Caco-2 (cell line): Measurements from ENCODE around the gene PLEKHA4. TPM values are rescaled to one million over a fixed set of nuclear protein-coding genes. Genes with fewer than 3 reads are reported as not detected.
"Not testable (repeated sequence)": the region's sequence is repeated elsewhere in the genome, so short reads cannot be mapped to it uniquely, and the experiment has no call there.

Source experiments
- BruUV-seq: library from RNA; stranded (reverse); fragments of 400-500 nt; replicated peaks from 2 replicates; lab custom pipeline; 2021; lab: Mats Ljungman, UMichigan
- CTCF ChIA-PET: fragments of 300-600 bp; sonication (Branson Sonifier 250); formaldehyde crosslinking; loops from one replicate; lab custom pipeline; 2022; ENCODE audit warnings: antibody characterized with exemption; lab: Charles Lee
- POLR2A ChIA-PET: fragments of 300-600 bp; sonication (Branson Sonifier 250); formaldehyde crosslinking; loops from one replicate; lab custom pipeline; 2022; ENCODE audit warnings: antibody characterized with exemption; lab: Charles Lee
- DNase-seq, 2 experiments: peaks; one replicate each; pipeline versions ENCODE4 v3.0.0 to v3.0.0-alpha.2; 2020 to 2022
- H3K27me3 ChIP-seq: replicated peaks from 2 replicates; pipeline ENCODE4 v1.6.0; 2011; ENCODE audit warnings: low read length; ENCODE audit not compliant: control insufficient read depth, insufficient read depth
- H3K36me3 ChIP-seq: 2 replicates; pipeline ENCODE4 v1.5.1; 2011; ENCODE audit warnings: low read length; ENCODE audit not compliant: control insufficient read depth, insufficient read depth
- H3K4me1 ChIP-seq: fragments of 250-450 bp; sonication (Bioruptor Pico); 2 replicates; pipeline ENCODE4 v1.5.1; 2020; ENCODE audit warnings: mild to moderate bottlenecking
- H3K4me3 ChIP-seq: 2 replicates; pipeline ENCODE4 v1.5.1; 2011; ENCODE audit warnings: low read depth, mild to moderate bottlenecking, control low read depth, low read length
- H3K9me3 ChIP-seq: fragments of 250-450 bp; sonication (Bioruptor Pico); 2 replicates; pipeline ENCODE4 v1.5.1; 2020; ENCODE audit warnings: mild to moderate bottlenecking, moderate library complexity
- H3K27ac Mint-ChIP-seq: one replicate; pipeline ENCODE4 v1.8.0; 2022; ENCODE audit warnings: mixed read lengths; ENCODE audit not compliant: unreplicated experiment
- H3K27me3 Mint-ChIP-seq: one replicate; pipeline ENCODE4 v1.8.0; 2022; ENCODE audit warnings: mixed read lengths; ENCODE audit not compliant: insufficient read depth, unreplicated experiment
- H3K36me3 Mint-ChIP-seq: one replicate; pipeline ENCODE4 v1.8.0; 2022; ENCODE audit warnings: mild to moderate bottlenecking, mixed read lengths; ENCODE audit not compliant: insufficient read depth, unreplicated experiment
- H3K4me1 Mint-ChIP-seq: one replicate; pipeline ENCODE4 v1.8.0; 2022; ENCODE audit warnings: low read depth, mixed read lengths; ENCODE audit not compliant: unreplicated experiment
- H3K4me3 Mint-ChIP-seq: one replicate; pipeline ENCODE4 v1.8.0; 2022; ENCODE audit warnings: mild to moderate bottlenecking, moderate library complexity, mixed read lengths; ENCODE audit not compliant: unreplicated experiment
- H3K9me3 Mint-ChIP-seq: one replicate; pipeline ENCODE4 v1.8.0; 2022; ENCODE audit warnings: mixed read lengths; ENCODE audit not compliant: unreplicated experiment
- intact Hi-C: fragments of 100-400 bp; cut with micrococcal nuclease; formaldehyde crosslinking; loops from one replicate; pipeline ENCODE4 v1.10.0; 2022; ENCODE audit not compliant: unreplicated experiment
- total RNA-seq: library from RNA; stranded (reverse); gene quantifications from 2 replicates; pipeline ENCODE4 v1.2.3, GENCODE V29; 2022
- TF ChIP-seq, protein P1 (sequence below), 2 experiments: fragments of 200-600 bp in 1 of 2; IDR thresholded peaks; 1 replicate in 1 of 2; 2 replicates in 1 of 2; pipeline versions ENCODE4 v1.5.1 to v1.8.0; 2011 to 2022; ENCODE audit warnings: antibody characterized with exemption in 1 of 2, control low read depth in 1 of 2, inconsistent platforms in 1 of 2, low read depth in 1 of 2, low read length in 1 of 2, mild to moderate bottlenecking in 1 of 2, moderate library complexity in 1 of 2; ENCODE audit not compliant: insufficient read depth in 1 of 2, severe bottlenecking in 1 of 2, unreplicated experiment in 1 of 2

Gene PLEKHA4
- total RNA-seq, 1 experiment from 2014 or later = 3.9 TPM

DNA sequence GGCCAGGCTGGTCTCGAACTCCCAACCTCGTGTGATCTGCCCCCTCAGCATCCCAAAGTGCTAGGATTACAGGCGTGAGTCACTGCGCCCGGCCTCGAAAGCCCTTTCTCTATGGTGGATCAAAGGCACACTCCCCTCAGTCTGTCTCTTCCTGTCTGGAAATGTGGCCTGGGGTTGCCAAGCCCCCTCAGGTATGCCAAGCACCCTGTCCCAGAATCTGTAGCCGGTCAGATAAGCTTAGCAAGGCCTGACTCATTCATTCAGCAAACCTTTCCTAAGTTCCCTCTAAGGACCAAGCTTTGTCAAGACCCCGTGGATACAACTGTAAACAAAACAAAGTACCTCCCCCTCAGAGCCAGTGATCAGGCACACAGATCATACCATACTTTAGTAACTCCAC is 45.8 kb upstream of the PLEKHA4 start:
- no peaks in the 10 kb centered on the region for H3K27me3 Mint-ChIP-seq
- Histone ChIP-seq H3K4me1 (no peaks in the 10 kb centered on the region), H3K27me3 (no peaks in the 10 kb centered on the region), H3K9me3 (no peaks in the 10 kb centered on the region), H3K36me3 (peaks cover 10% of the 10 kb centered on the region), H3K4me3 (no peak overlapping the region)
- intact Hi-C loops = no loop called here
- no peak overlapping the region for H3K27ac Mint-ChIP-seq
- BruUV-seq = no TSS peak
- no peaks in the 10 kb centered on the region for H3K9me3 Mint-ChIP-seq
- no peak for DNase-seq
- peaks cover 42% of the 10 kb centered on the region for H3K36me3 Mint-ChIP-seq
- H3K4me3 Mint-ChIP-seq = no peak overlapping the region
- CTCF ChIA-PET = no interaction called here
- TF ChIP-seq, protein P1, sequence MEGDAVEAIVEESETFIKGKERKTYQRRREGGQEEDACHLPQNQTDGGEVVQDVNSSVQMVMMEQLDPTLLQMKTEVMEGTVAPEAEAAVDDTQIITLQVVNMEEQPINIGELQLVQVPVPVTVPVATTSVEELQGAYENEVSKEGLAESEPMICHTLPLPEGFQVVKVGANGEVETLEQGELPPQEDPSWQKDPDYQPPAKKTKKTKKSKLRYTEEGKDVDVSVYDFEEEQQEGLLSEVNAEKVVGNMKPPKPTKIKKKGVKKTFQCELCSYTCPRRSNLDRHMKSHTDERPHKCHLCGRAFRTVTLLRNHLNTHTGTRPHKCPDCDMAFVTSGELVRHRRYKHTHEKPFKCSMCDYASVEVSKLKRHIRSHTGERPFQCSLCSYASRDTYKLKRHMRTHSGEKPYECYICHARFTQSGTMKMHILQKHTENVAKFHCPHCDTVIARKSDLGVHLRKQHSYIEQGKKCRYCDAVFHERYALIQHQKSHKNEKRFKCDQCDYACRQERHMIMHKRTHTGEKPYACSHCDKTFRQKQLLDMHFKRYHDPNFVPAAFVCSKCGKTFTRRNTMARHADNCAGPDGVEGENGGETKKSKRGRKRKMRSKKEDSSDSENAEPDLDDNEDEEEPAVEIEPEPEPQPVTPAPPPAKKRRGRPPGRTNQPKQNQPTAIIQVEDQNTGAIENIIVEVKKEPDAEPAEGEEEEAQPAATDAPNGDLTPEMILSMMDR (IDR thresholded peaks at IDR 0.05; ENCODE audit: insufficient read depth in 1 of 2, low read depth in 1 of 2, low read length in 1 of 2, severe bottlenecking in 1 of 2, unreplicated experiment in 1 of 2) = no peak
- H3K4me1 Mint-ChIP-seq = no peaks in the 10 kb centered on the region
- POLR2A ChIA-PET = no interaction called here

DNA sequence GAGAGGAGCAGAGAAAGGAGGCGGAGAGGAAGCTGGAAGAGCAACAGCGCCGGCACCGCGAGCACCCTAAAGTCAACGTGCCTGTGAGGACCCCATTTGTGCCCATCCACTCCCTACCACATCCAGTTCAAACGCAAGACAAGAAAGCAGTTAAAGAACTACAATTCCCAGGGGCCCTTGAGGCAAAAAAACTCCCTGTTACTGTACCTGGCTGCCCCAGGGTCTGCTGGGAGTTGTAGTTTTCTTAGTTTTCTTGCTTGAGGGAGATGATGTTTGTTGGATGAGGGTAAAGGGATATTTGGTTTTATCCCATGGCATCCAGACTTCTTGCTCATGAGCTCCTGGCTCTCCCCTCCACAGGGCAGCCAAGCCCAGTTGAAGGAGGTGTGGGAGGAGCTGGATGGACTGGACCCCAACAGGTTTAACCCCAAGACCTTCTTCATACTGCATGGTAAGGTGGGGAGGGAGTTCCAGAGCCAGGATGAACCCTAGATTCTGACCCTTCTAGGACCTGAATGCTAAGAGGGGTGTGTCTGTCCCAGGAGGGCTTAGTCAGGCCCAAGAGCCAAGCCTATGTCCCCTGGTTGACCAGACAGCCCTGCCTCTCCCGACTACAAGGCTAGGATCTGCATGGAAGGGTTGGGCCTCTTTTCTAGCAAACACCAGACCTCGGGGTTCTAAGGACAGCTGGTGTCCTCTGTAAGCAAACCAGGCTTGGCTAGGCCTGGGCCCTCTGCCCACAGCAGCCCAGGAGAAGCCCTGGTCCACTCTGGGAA is 44.9 kb upstream of the PLEKHA4 start:
- BruUV-seq = no TSS peak
- TF ChIP-seq, protein P1 (IDR thresholded peaks at IDR 0.05; ENCODE audit: insufficient read depth in 1 of 2, low read depth in 1 of 2, low read length in 1 of 2, severe bottlenecking in 1 of 2, unreplicated experiment in 1 of 2) = no peak
- peaks cover 2% of the 10 kb centered on the region for H3K4me1 Mint-ChIP-seq
- no peaks in the 10 kb centered on the region for H3K27me3 ChIP-seq
- H3K4me1 ChIP-seq = peaks cover 5% of the 10 kb centered on the region
- DNase-seq = peak in 1 of 2 experiments; percentile 43
- intact Hi-C loops = no loop called here
- H3K4me3 ChIP-seq = no peak overlapping the region
- H3K27me3 Mint-ChIP-seq = no peaks in the 10 kb centered on the region
- no peak overlapping the region for H3K4me3 Mint-ChIP-seq
- H3K9me3 Mint-ChIP-seq = no peaks in the 10 kb centered on the region
- no peak overlapping the region for H3K27ac Mint-ChIP-seq
- POLR2A ChIA-PET = no interaction called here
- H3K36me3 ChIP-seq = peaks cover 9% of the 10 kb centered on the region
- H3K36me3 Mint-ChIP-seq = peaks cover 50% of the 10 kb centered on the region
- CTCF ChIA-PET = no interaction called here
- no peaks in the 10 kb centered on the region for H3K9me3 ChIP-seq

DNA sequence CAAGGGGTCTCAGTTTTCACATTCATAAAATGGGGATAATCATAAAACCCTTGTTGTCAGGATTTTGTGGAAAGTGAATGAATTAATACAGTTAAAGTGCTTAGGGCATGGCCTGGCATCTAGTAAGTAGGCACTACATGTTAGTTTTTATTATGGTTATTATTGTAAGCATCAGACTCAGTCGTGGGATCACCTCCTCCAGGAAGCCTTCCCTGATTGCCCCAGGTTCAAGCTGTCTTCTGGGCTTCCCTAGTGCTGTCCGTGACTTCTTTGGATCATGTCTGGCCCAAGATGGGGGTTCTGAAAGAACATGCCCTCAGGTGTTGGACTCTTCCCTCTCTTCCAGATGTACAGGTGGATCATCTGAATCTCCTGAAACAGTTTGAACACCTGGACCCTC is 42.4 kb upstream of the PLEKHA4 start:
- H3K27me3 ChIP-seq = no peaks in the 10 kb centered on the region
- Mint-ChIP-seq H3K4me3 (no peak overlapping the region), H3K36me3 (peaks cover 66% of the 10 kb centered on the region), H3K4me1 (peaks cover 11% of the 10 kb centered on the region), H3K27me3 (no peaks in the 10 kb centered on the region), H3K27ac (no peak overlapping the region), H3K9me3 (no peaks in the 10 kb centered on the region)
- peaks cover 8% of the 10 kb centered on the region for H3K36me3 ChIP-seq
- H3K9me3 ChIP-seq = no peaks in the 10 kb centered on the region
- POLR2A ChIA-PET = interaction anchor here (0.7 kb wide), 1 partner anchor 58 kb away, joined by 5 read pairs; no protein-coding TSS in a partner anchor
- intact Hi-C loops = no loop called here
- CTCF ChIA-PET = no interaction called here
- TF ChIP-seq, protein P1 (IDR thresholded peaks at IDR 0.05; ENCODE audit: insufficient read depth in 1 of 2, low read depth in 1 of 2, low read length in 1 of 2, severe bottlenecking in 1 of 2, unreplicated experiment in 1 of 2) = no peak
- H3K4me1 ChIP-seq = peaks cover 16% of the 10 kb centered on the region
- BruUV-seq = no TSS peak
- no peak for DNase-seq
- H3K4me3 ChIP-seq = no peak overlapping the region

DNA sequence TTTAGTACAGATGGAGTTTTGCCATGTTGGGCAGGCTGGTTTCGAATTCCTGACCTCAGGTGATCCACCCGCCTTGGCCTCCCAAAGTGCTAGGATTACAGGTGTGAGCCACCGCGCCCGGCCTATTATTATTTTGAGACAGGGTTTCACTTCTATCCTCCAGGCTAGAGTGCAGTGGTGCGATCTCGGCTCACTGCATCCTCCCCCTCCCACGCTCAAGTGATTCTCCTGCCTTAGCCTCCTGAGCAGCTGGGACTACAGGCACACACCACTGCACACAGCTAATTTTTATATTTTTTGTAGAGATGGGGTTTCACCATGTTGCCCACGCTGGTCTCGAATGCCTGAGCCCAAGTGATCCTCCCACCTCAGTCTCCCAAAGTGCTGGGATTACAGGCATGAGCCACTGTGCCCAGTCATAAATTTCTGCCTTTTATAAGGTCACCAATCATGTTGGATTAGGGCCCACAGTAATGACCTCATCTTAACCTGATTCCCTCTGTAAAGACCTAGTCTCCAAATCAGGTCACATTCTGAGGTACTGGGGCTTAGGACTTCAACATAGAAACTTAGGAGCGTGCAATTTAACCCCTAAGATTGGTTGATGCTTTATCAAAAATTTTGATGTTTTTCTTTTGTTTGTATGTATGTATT is 41.1 kb upstream of the PLEKHA4 start:
- CTCF ChIA-PET, H3K4me3 ChIP-seq, H3K27me3 Mint-ChIP-seq, H3K9me3 Mint-ChIP-seq, H3K27me3 ChIP-seq, H3K27ac Mint-ChIP-seq, H3K9me3 ChIP-seq, H3K4me3 Mint-ChIP-seq, intact Hi-C loops, H3K36me3 ChIP-seq, POLR2A ChIA-PET, BruUV-seq, DNase-seq: not testable (repeated sequence)
- H3K4me1 ChIP-seq = peaks cover 16% of the 10 kb centered on the region
- Mint-ChIP-seq H3K36me3 (peaks cover 77% of the 10 kb centered on the region), H3K4me1 (peaks cover 11% of the 10 kb centered on the region)
